ENCODE data around the gene RGS9.

RGS9 gene

GRCh38 chr17:65193716-65194293 lies 56.6 kb downstream of the RGS9 start:
- no peak overlapping the region for H3K27ac ChIP-seq (ENCODE audit: low read length)
- H4K20me1 ChIP-seq (ENCODE audit: insufficient read depth, low read length) = no peaks in the 10 kb centered on the region
- no peaks in the 10 kb centered on the region for H3K9me2 ChIP-seq (replicated peaks; ENCODE audit: insufficient read depth, low read length)
- H3K79me2 ChIP-seq (ENCODE audit: low read length) = no peaks in the 10 kb centered on the region
- no peak overlapping the region for H2AFZ ChIP-seq (ENCODE audit: low read length)
- no peaks in the 10 kb centered on the region for H3K27me3 ChIP-seq (replicated peaks; ENCODE audit: insufficient read depth, low read length)
- H3K9ac ChIP-seq (ENCODE audit: low read length) = no peak overlapping the region
- TF ChIP-seq, protein P1, sequence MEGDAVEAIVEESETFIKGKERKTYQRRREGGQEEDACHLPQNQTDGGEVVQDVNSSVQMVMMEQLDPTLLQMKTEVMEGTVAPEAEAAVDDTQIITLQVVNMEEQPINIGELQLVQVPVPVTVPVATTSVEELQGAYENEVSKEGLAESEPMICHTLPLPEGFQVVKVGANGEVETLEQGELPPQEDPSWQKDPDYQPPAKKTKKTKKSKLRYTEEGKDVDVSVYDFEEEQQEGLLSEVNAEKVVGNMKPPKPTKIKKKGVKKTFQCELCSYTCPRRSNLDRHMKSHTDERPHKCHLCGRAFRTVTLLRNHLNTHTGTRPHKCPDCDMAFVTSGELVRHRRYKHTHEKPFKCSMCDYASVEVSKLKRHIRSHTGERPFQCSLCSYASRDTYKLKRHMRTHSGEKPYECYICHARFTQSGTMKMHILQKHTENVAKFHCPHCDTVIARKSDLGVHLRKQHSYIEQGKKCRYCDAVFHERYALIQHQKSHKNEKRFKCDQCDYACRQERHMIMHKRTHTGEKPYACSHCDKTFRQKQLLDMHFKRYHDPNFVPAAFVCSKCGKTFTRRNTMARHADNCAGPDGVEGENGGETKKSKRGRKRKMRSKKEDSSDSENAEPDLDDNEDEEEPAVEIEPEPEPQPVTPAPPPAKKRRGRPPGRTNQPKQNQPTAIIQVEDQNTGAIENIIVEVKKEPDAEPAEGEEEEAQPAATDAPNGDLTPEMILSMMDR (IDR thresholded peaks at IDR 0.05; ENCODE audit: low read length) = no peak
- TF ChIP-seq EZH2 (optimal IDR thresholded peaks at IDR 0.05; ENCODE audit: low read depth, low read length) (no peak), EZH2phosphoT487 (IDR thresholded peaks at IDR 0.05; ENCODE audit: low read length) (no peak)
- DNase-seq = no peak
- H3F3A ChIP-seq (ENCODE audit: insufficient read depth, low read length) = no peaks in the 10 kb centered on the region
- H3K4me1 ChIP-seq (ENCODE audit: low read length) = no peaks in the 10 kb centered on the region
- no peak overlapping the region for H3K4me3 ChIP-seq (ENCODE audit: low read length)
- H3K4me2 ChIP-seq (ENCODE audit: low read depth, low read length) = no peak overlapping the region
- no peaks in the 10 kb centered on the region for H3K36me3 ChIP-seq (replicated peaks; ENCODE audit: insufficient read depth, low read length)
- no peaks in the 10 kb centered on the region for H3K9me3 ChIP-seq (replicated peaks; ENCODE audit: insufficient read depth, low read length)

GRCh38 chr17:65194670-65195334 lies 57.6 kb downstream of the RGS9 start:
- TF ChIP-seq EZH2 (optimal IDR thresholded peaks at IDR 0.05; ENCODE audit: low read depth, low read length) = no peak
- TF ChIP-seq EZH2phosphoT487 (IDR thresholded peaks at IDR 0.05; ENCODE audit: low read length) = no peak
- TF ChIP-seq, protein P1 (IDR thresholded peaks at IDR 0.05; ENCODE audit: low read length) = no peak
- no peaks in the 10 kb centered on the region for H3K27me3 ChIP-seq (replicated peaks; ENCODE audit: insufficient read depth, low read length)
- no peaks in the 10 kb centered on the region for H3F3A ChIP-seq (ENCODE audit: insufficient read depth, low read length)
- no peaks in the 10 kb centered on the region for H4K20me1 ChIP-seq (ENCODE audit: insufficient read depth, low read length)
- no peaks in the 10 kb centered on the region for H3K9me2 ChIP-seq (replicated peaks; ENCODE audit: insufficient read depth, low read length)
- H3K4me3 ChIP-seq (ENCODE audit: low read length) = no peak overlapping the region
- H3K27ac ChIP-seq (ENCODE audit: low read length) = no peak overlapping the region
- no peak overlapping the region for H3K9ac ChIP-seq (ENCODE audit: low read length)
- H3K9me3 ChIP-seq (replicated peaks; ENCODE audit: insufficient read depth, low read length) = no peaks in the 10 kb centered on the region
- H2AFZ ChIP-seq (ENCODE audit: low read length) = no peak overlapping the region
- H3K4me2 ChIP-seq (ENCODE audit: low read depth, low read length) = no peak overlapping the region
- no peaks in the 10 kb centered on the region for H3K4me1 ChIP-seq (ENCODE audit: low read length)
- H3K79me2 ChIP-seq (ENCODE audit: low read length) = no peaks in the 10 kb centered on the region
- H3K36me3 ChIP-seq (replicated peaks; ENCODE audit: insufficient read depth, low read length) = no peaks in the 10 kb centered on the region
- no peak for DNase-seq

- DNase-seq = no peak
- TF ChIP-seq EZH2 (optimal IDR thresholded peaks at IDR 0.05; ENCODE audit: low read depth, low read length) (no peak), EZH2phosphoT487 (IDR thresholded peaks at IDR 0.05; ENCODE audit: low read length) (no peak)
- TF ChIP-seq, protein P1 (IDR thresholded peaks at IDR 0.05; ENCODE audit: low read length) = no peak
- Histone ChIP-seq H3K36me3 (replicated peaks; ENCODE audit: insufficient read depth, low read length) (no peaks in the 10 kb centered on the region), H3K4me2 (ENCODE audit: low read depth, low read length) (no peak overlapping the region), H3K27ac (ENCODE audit: low read length) (no peak overlapping the region), H3K9me2 (replicated peaks; ENCODE audit: insufficient read depth, low read length) (no peaks in the 10 kb centered on the region), H3K9me3 (replicated peaks; ENCODE audit: insufficient read depth, low read length) (no peaks in the 10 kb centered on the region), H3K27me3 (replicated peaks; ENCODE audit: insufficient read depth, low read length) (no peaks in the 10 kb centered on the region), H3K79me2 (ENCODE audit: low read length) (no peaks in the 10 kb centered on the region), H3F3A (ENCODE audit: insufficient read depth, low read length) (no peaks in the 10 kb centered on the region), H3K4me1 (ENCODE audit: low read length) (no peaks in the 10 kb centered on the region), H4K20me1 (ENCODE audit: insufficient read depth, low read length) (no peaks in the 10 kb centered on the region), H3K4me3 (ENCODE audit: low read length) (no peak overlapping the region), H2AFZ (ENCODE audit: low read length) (no peak overlapping the region), H3K9ac (ENCODE audit: low read length) (no peak overlapping the region)
Observed at GRCh38 chr17:65195716-65196115, 58.5 kb downstream of the RGS9 start.

Measured in MM.1S (cell line).